ENCODE measurements around the gene COL24A1.
"Not testable (repeated sequence)": the region's sequence is repeated elsewhere in the genome, so short reads cannot be mapped to it uniquely, and the experiment has no call there.

Gene COL24A1

GRCh38 chr1:85992791-85993190 lies 163.8 kb downstream of the COL24A1 start:
- no peak for DNase-seq (ENCODE audit: low read depth in 2 of 2)

GRCh38 chr1:85991261-85991660 lies 165.3 kb downstream of the COL24A1 start:
- no peak for DNase-seq (ENCODE audit: low read depth in 2 of 2)

DNA sequence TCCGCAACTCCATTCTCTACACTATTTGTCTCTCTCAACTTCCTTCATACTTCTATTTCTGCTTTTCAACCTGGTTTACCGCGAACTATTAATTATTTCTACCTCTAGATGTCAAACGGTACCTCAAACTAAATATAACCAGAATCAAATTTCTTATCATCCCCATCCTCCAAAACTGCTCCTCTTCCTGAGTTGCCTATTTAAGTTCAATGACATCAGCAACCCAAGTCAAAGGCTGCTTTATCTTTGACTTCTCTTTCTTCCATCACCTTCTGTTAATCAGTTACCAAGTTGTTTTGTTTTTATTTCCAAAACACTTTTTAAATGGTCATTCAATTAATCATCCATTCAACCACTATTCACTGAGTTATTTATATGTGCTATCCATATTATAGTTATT lies 171.9 kb downstream of the COL24A1 start:
- no peak for DNase-seq (ENCODE audit: low read depth in 2 of 2)

GRCh38 chr1:85983316-85983715 lies 173.3 kb downstream of the COL24A1 start:
- DNase-seq (ENCODE audit: low read depth in 2 of 2) = no peak

- no peak for DNase-seq (ENCODE audit: low read depth in 2 of 2)
These were observed 179.9 kb downstream of the COL24A1 start for GRCh38 chr1:85976516-85977205.

GRCh38 chr1:85975912-85976371 lies 180.6 kb downstream of the COL24A1 start:
- no peak for DNase-seq (ENCODE audit: low read depth in 2 of 2)

DNA sequence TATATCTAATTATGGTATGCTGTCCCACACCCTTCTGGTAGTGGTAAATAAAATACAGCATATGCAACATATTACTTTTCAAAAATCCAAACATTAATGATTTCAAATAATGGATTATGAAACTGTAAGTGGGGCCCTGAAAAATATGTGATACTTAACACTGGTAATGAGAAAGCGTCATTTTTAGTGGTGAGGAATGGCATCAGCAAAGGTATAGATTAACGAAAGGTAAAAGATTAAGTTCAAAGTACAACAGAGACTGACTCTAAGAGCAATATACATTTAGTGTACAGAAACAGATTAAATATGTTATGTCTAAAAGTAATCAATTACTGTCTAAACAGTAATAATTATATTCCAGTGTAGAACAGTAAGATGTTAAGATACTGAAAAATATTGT lies 194.1 kb downstream of the COL24A1 start:
- no peak for DNase-seq (ENCODE audit: low read depth in 2 of 2)

DNA sequence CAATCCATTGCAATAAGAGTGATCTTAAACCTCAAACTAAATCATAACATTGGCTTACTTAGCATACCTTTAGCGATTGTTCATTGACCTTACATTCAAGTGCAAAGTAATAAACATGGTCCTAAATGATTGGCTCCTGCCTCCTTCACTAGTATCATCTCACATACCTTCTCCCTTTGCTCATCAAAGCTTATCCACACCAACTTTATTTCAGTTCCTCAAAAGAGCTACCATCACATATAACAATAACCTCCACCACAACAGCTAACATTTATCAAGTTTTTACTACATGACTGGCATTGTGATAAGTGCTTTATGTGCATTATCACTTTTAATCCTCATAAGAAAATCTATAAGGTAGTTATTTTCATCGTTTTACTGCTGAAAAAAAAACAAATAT lies 198.8 kb downstream of the COL24A1 start:
- no peak for DNase-seq (ENCODE audit: low read depth in 2 of 2)

- DNase-seq (ENCODE audit: low read depth in 2 of 2) = not testable (repeated sequence)
These were observed 201.4 kb downstream of the COL24A1 start for GRCh38 chr1:85955218-85955617.

DNA sequence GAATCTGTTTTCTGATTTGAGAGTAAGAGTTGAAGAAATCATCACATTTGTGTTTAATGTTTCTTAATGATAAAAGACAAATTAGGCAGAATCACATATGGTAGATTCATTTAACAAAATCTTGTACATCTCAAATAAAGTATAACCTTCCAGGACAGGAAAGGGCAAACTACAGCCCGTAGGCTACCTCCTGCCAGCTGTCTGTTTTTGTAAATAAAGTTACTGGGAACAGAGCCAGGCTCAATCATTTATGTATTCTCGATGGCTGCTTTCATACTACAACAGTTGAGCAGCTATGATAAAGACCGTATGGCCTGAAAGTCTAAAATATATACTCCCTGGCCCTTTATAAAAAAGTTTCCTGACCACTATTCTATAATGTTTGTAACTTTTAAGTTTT lies 204.1 kb downstream of the COL24A1 start:
- no peak for DNase-seq (ENCODE audit: low read depth in 2 of 2)

- DNase-seq (ENCODE audit: low read depth in 2 of 2) = no peak
These were observed 209.4 kb downstream of the COL24A1 start for GRCh38 chr1:85947186-85947585.

DNA sequence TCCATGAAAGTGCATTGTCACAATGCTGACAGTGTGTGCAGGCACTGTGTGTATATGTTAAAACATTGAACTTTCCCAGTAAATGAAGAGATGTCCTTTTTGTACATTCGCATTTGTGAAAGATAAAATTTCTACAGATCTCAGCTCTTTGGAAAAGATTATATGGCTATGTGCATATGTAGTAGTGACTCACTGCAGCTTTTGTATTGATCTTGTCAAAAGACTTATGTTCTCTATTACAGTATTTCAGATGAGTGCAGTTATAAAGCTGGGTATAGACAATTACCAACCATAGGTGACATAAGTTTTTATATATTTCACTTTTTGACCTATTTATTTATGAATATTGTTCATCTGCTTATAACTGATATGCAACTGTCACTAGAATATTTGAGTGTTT lies 212.6 kb downstream of the COL24A1 start:
- no peak for DNase-seq (ENCODE audit: low read depth in 2 of 2)

DNA sequence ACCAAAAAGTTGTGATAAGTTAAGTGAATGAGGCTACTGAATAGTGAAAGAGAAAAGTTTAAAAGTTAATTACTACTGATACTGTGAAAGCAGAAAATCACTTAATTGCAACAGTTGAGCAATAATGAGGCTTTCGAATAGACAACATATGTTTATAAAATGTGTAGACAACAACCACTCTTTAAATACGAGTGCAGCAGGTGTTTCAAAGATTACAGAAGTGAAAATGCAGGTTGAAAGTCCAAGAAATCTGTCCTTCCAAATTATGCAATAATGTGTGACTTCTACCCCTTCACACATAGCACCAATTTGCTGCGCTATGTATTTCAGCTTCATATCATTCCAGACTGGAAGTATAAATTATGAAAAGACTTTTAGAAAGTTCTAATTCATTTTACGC lies 213.0 kb downstream of the COL24A1 start:
- DNase-seq (ENCODE audit: low read depth in 2 of 2) = no peak

DNA sequence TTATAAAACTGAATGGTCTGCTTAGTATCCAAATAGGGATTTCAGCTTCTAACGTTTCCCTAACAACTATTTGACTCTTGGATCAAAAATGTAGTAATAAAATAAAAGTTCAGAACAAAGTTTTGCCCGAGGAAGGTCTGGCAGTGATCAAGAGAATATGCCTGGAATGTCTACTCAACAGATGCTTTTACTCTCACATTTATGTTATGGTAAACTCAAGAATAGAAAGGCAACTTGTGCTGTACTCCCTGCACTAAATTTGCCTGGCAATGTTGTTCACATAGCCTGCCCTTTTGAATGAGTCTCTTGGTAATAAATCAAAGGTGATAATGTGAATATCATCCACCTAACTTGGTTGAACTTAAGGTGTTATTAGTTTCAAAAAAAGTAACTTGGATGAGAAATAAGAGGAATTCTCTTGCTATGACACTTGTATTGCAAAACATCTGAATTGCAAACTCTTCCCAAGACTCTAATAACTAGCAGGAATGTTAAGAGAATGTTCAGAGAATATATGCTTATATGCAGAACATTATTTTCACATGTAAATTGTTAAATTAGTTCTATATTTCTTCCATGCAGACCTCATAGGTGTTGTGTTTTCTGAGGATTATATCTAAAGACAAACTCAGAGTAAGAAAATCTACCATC lies 215.8 kb downstream of the COL24A1 start:
- no peak for DNase-seq (ENCODE audit: low read depth in 2 of 2)

GRCh38 chr1:85938829-85939228 lies 217.7 kb downstream of the COL24A1 start:
- DNase-seq (ENCODE audit: low read depth in 2 of 2) = no peak

DNA sequence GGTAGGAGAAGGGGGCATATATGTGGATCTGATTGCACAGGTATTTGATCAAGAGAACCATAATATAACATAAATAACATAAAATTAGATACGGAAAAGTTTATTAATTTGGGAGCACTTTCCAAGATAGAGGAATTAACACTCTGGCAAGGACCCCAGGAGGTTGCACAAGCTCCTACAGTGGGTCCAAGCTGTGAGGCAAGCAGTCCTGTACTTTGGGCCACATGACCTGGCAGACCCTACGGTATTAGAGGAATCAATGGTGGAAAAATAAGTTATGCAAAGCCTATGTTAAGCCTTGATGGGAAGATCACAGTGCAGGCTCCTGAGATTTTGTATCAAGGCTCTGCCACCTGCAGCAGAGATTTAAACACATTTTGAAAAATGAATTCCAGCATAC lies 220.1 kb downstream of the COL24A1 start:
- DNase-seq (ENCODE audit: low read depth in 2 of 2) = no peak

GRCh38 chr1:85936057-85936456 lies 220.5 kb downstream of the COL24A1 start:
- DNase-seq (ENCODE audit: low read depth in 2 of 2) = no peak

- DNase-seq (ENCODE audit: low read depth in 2 of 2) = no peak
These were observed 221.3 kb downstream of the COL24A1 start for GRCh38 chr1:85935234-85935633.

- DNase-seq (ENCODE audit: low read depth in 2 of 2) = no peak
These were observed 222.1 kb downstream of the COL24A1 start for GRCh38 chr1:85934516-85934915.

DNA sequence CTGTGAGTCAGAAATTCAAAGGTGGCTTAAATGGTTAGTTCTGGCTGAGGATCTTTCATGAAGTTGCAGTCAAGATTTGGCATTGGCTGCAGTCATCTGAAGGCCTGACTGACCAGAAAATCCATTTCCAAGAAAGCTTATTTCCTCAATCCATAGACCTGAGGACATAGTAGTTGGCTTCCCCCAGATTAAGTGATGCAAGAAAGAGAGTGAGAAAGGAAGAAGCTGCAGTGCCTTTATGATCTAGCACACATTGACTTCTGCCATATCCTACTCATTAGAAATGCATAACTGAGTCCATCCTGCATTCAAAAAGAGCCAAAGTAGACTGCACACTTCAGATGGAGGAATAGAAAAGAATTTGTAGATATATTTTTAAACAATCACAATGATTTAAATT lies 222.6 kb downstream of the COL24A1 start:
- no peak for DNase-seq (ENCODE audit: low read depth in 2 of 2)

DNA sequence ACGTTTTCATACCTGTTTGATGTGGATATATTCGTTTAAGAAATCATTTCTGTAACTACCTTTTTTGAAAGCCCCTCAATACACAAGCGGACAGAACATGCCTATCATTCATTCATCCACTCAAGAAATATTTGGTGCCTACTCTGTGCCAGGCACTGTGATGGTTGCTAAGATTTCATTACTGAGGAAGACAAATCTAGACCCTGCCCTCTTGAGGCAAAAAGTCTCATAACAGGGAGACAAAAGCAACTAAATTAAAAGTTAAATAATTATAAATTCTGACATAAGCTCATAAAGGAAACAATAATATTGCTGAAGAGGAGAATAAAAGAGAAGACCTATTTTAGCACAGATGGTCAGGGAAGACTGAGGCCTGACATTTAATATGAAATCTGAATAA lies 244.8 kb downstream of the COL24A1 start:
- no peak for DNase-seq (ENCODE audit: low read depth in 2 of 2)

DNA sequence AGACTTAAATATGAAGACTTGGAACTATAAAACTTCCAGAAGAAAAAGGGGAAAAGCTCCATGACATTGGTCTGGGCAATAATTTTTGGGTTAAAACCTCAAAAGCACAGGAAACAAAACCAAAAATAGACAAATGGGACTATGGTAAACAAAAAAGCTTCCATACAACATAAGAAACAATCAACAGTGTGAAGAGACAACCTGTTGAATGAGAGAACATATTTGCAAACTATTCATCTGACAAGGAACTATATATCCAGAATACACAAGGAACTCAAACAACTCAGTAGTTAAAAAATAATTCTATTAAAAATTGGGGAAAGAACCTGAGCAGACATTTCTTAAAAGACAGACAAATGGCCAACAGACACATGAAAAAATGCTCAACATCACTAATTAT lies 255.7 kb downstream of the COL24A1 start:
- DNase-seq (ENCODE audit: low read depth in 2 of 2) = no peak

- no peak for DNase-seq (ENCODE audit: low read depth in 2 of 2)
These were observed 257.7 kb downstream of the COL24A1 start for GRCh38 chr1:85898861-85899260.

- no peak for DNase-seq (ENCODE audit: low read depth in 2 of 2)
These were observed 261.9 kb downstream of the COL24A1 start for GRCh38 chr1:85894651-85895050.

Data from stimulated activated CD8-positive, alpha-beta memory T cell treated with anti-CD3 and anti-CD28 coated beads, Interleukin-2, amount 100 ng/mL, for 48 hours (primary cell).